ENCODE measurements around the gene PSMB11. TPM values are rescaled to one million over a fixed set of nuclear protein-coding genes. Genes with fewer than 3 reads are reported as not detected.

Gene PSMB11
- total RNA-seq, 6 donors from 2014 or later, result not detected

DNA sequence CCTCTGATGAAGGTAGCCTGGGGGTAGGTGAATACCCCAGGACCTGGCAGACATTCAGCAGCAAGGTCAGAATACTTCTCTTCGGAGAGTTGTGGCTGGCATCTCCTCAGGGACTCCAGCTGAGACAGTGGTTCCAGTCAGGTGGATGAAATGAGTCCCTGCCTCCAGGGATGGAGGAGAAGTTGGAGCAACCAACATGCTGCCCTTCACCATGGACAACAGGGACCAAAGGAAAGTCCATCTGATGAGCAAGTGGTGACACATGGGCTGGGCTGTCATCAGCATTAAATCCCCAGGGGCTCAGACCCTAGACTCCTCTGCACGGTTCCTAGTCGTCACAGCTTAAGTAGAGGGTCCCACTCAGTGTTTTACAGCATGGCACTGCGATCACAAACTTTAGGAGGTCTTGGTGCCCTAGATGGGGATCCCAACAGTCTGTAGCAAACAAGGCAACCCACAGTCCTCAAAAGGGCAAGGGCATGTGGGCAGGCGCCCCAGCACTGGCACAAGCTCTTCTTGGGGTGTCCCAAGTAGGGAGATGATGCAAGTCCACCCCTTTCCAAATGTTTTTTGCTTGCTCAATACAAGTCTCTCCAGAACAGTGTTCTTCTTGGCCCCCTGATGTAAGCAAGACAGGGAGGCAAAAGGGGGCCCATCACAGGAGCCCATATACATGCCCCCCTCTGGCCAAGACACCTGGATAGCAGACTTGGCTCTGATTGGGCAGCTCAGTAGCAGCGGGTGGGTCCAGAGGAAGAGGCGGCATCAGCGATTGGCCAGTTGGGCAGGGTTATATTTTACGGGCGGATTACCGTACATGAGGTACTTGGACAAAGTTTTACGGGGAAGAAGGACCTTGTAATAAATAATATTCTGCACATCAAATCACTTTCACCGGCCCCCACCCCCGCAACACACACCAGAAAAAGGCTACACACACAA lies 26.1 kb downstream of the PSMB11 start:
- DNase-seq (peak in 1 of 2 donors; percentile 12), ATAC-seq (ENCODE audit: low FRiP score in 2 of 2) (no peak)
- peaks cover 24 to 74% (median 66%) of the 10 kb centered on the region in 4 donors for H3K36me3 ChIP-seq
- H3K27me3 ChIP-seq, result no peaks in the 10 kb centered on the region
- peaks cover 17 to 43% (median 34%) of the 10 kb centered on the region in 4 donors for H3K4me1 ChIP-seq
- H3K4me3 ChIP-seq, result no peak overlapping the region
- TF ChIP-seq POLR2AphosphoS5 (IDR thresholded peaks at IDR 0.05) (no peak), EP300 (IDR thresholded peaks at IDR 0.05) (no peak), CTCF (IDR thresholded peaks at IDR 0.05) (no peak), POLR2A (IDR thresholded peaks at IDR 0.05) (no peak)
- peak overlapping the region in 2 of 4 donors; percentile 34 to 85 for H3K27ac ChIP-seq
- no peaks in the 10 kb centered on the region for H3K9me3 ChIP-seq
- 82 to 85% methylated on average over 12 to 14 of the region's 14 CpGs for WGBS, 2 donors

- H3K4me3 ChIP-seq, result no peak overlapping the region
- TF ChIP-seq POLR2A (IDR thresholded peaks at IDR 0.05), result no peak
- TF ChIP-seq CTCF (IDR thresholded peaks at IDR 0.05), result peak; percentile 88 to 95 (median 93)
- no peaks in the 10 kb centered on the region for H3K27me3 ChIP-seq
- DNase-seq (peak in 1 of 2 donors; percentile 82), ATAC-seq (ENCODE audit: low FRiP score in 2 of 2) (peak; percentile 90 to 91)
- H3K36me3 ChIP-seq, result peaks cover 18 to 74% (median 64%) of the 10 kb centered on the region in 4 donors
- 30% methylated on average over 8 of the region's 8 CpGs for WGBS, 2 donors
- H3K9me3 ChIP-seq, result no peaks in the 10 kb centered on the region
- peak overlapping the region in 2 of 4 donors; percentile 34 to 85 for H3K27ac ChIP-seq
- H3K4me1 ChIP-seq, result peaks cover 17 to 43% (median 34%) of the 10 kb centered on the region in 4 donors
These were observed 26.9 kb downstream of the PSMB11 start for GRCh38 chr14:23068789-23069412.

- Histone ChIP-seq H3K27ac (peak overlapping the region in 1 of 4 donors; percentile 85), H3K36me3 (peaks cover 16 to 74% (median 63%) of the 10 kb centered on the region in 4 donors)
- 73 to 81% methylated on average over 4 of the region's 4 CpGs for WGBS, 2 donors
These were observed 27.4 kb downstream of the PSMB11 start for GRCh38 chr14:23069413-23069806.

GRCh38 chr14:23070262-23071129 lies 28.5 kb downstream of the PSMB11 start:
- peaks cover 17 to 43% (median 34%) of the 10 kb centered on the region in 4 donors for H3K4me1 ChIP-seq
- H3K27me3 ChIP-seq, result no peaks in the 10 kb centered on the region
- H3K9me3 ChIP-seq, result no peaks in the 10 kb centered on the region
- WGBS, 2 donors, result 20 to 21% methylated on average over 10 of the region's 10 CpGs
- peak overlapping the region; percentile 73 to 85 (median 85) for H3K27ac ChIP-seq
- ATAC-seq (ENCODE audit: low FRiP score in 2 of 2) (no peak), DNase-seq (peak in 1 of 2 donors; percentile 14)
- no peak for TF ChIP-seq EP300 (IDR thresholded peaks at IDR 0.05)
- no peak for TF ChIP-seq CTCF (IDR thresholded peaks at IDR 0.05)
- no peak for TF ChIP-seq POLR2A (IDR thresholded peaks at IDR 0.05)
- TF ChIP-seq POLR2AphosphoS5 (IDR thresholded peaks at IDR 0.05), result no peak
- peaks cover 23 to 74% (median 60%) of the 10 kb centered on the region in 4 donors for H3K36me3 ChIP-seq
- H3K4me3 ChIP-seq, result peak overlapping the region in 3 of 4 donors; percentile 40 to 61 (median 61)

More at GRCh38 chr14:23069413-23069806, 27.4 kb downstream of the PSMB11 start:
- Histone ChIP-seq H3K27me3 (no peaks in the 10 kb centered on the region), H3K4me1 (peaks cover 17 to 43% (median 34%) of the 10 kb centered on the region in 4 donors), H3K9me3 (no peaks in the 10 kb centered on the region), H3K4me3 (no peak overlapping the region)
- no peak for ATAC-seq (ENCODE audit: low FRiP score in 2 of 2)
- no peak for DNase-seq
- TF ChIP-seq POLR2AphosphoS5 (IDR thresholded peaks at IDR 0.05) (no peak), EP300 (IDR thresholded peaks at IDR 0.05) (no peak)
